ENCODE data around the gene CAMK2D. TPM values are rescaled to one million over a fixed set of nuclear protein-coding genes. Genes with fewer than 3 reads are reported as not detected.

Gene CAMK2D
- total RNA-seq, 1 experiment from 2014 or later = 29.5 TPM

- Histone ChIP-seq H3K36me3 (ENCODE audit: control insufficient read depth, insufficient read depth, low read length) (no peaks in the 10 kb centered on the region), H3K27ac (ENCODE audit: low read length) (no peak overlapping the region), H3K9me3 (ENCODE audit: control insufficient read depth, insufficient read depth, low read depth, low read length) (no peaks in the 10 kb centered on the region), H3K4me3 (ENCODE audit: low read depth in 2 of 2, low read length in 2 of 2) (no peak overlapping the region), H3K27me3 (ENCODE audit: control insufficient read depth, insufficient read depth, low read length) (no peaks in the 10 kb centered on the region), H3K4me1 (ENCODE audit: control insufficient read depth, insufficient read depth, low read length) (no peaks in the 10 kb centered on the region)
- in situ Hi-C loops (cut with HindIII; ENCODE audit: low pct_unique_long_range_greater_than_20kb, low sequenced_read_pairs) = no loop called here
- ATAC-seq (no peak), DNase-seq (ENCODE audit: low read depth, low spot score) (no peak)
- CTCF ChIA-PET = no interaction called here
- POLR2A ChIA-PET = no interaction called here
- no TSS peak for BruUV-seq (replicated peaks)
- intact Hi-C loops (cut with micrococcal nuclease; ENCODE audit: unreplicated experiment) = no loop called here
- TF ChIP-seq CTCF (IDR thresholded peaks at IDR 0.05) = no peak
- TF ChIP-seq POLR2AphosphoS5 (IDR thresholded peaks at IDR 0.05; ENCODE audit: low read depth, low read length) = no peak
- no peak for TF ChIP-seq TCF7L2 (IDR thresholded peaks at IDR 0.05; ENCODE audit: low read depth, low read length)
- no peak for TF ChIP-seq SIN3A (IDR thresholded peaks at IDR 0.05; ENCODE audit: borderline replicate concordance, insufficient read depth, low read depth, low read length)
- no peak for TF ChIP-seq REST (IDR thresholded peaks at IDR 0.05; ENCODE audit: insufficient read depth in 1 of 2, low read depth in 2 of 2, low read length in 1 of 2)
Observed at GRCh38 chr4:113435893-113436292, 325.6 kb downstream of the CAMK2D start.

- Histone ChIP-seq H3K4me3 (ENCODE audit: low read depth in 2 of 2, low read length in 2 of 2) (no peak overlapping the region), H3K9me3 (ENCODE audit: control insufficient read depth, insufficient read depth, low read depth, low read length) (no peaks in the 10 kb centered on the region), H3K4me1 (ENCODE audit: control insufficient read depth, insufficient read depth, low read length) (no peaks in the 10 kb centered on the region), H3K27me3 (ENCODE audit: control insufficient read depth, insufficient read depth, low read length) (no peaks in the 10 kb centered on the region), H3K36me3 (ENCODE audit: control insufficient read depth, insufficient read depth, low read length) (no peaks in the 10 kb centered on the region), H3K27ac (ENCODE audit: low read length) (no peak overlapping the region)
- ATAC-seq = no peak
- TF ChIP-seq TCF7L2 (IDR thresholded peaks at IDR 0.05; ENCODE audit: low read depth, low read length) = no peak
- no peak for TF ChIP-seq SIN3A (IDR thresholded peaks at IDR 0.05; ENCODE audit: borderline replicate concordance, insufficient read depth, low read depth, low read length)
- POLR2A ChIA-PET = no interaction called here
- in situ Hi-C loops (cut with HindIII; ENCODE audit: low pct_unique_long_range_greater_than_20kb, low sequenced_read_pairs) (no loop called here), intact Hi-C loops (cut with micrococcal nuclease; ENCODE audit: unreplicated experiment) (no loop called here)
- CTCF ChIA-PET = no interaction called here
- no peak for DNase-seq (ENCODE audit: low read depth, low spot score)
- no TSS peak for BruUV-seq (replicated peaks)
Observed at GRCh38 chr4:113434247-113434587, 327.3 kb downstream of the CAMK2D start.

GRCh38 chr4:113433536-113434246 is 327.8 kb downstream of the CAMK2D start:
- TF ChIP-seq REST (IDR thresholded peaks at IDR 0.05; ENCODE audit: insufficient read depth in 1 of 2, low read depth in 2 of 2, low read length in 1 of 2) = no peak
- no peak for TF ChIP-seq CTCF (IDR thresholded peaks at IDR 0.05)
- TF ChIP-seq SIN3A (IDR thresholded peaks at IDR 0.05; ENCODE audit: borderline replicate concordance, insufficient read depth, low read depth, low read length) = no peak
- H3K27me3 ChIP-seq (ENCODE audit: control insufficient read depth, insufficient read depth, low read length) = no peaks in the 10 kb centered on the region
- BruUV-seq (replicated peaks) = no TSS peak
- H3K36me3 ChIP-seq (ENCODE audit: control insufficient read depth, insufficient read depth, low read length) = no peaks in the 10 kb centered on the region
- H3K4me3 ChIP-seq (ENCODE audit: low read depth in 2 of 2, low read length in 2 of 2) = no peak overlapping the region
- DNase-seq (ENCODE audit: low read depth, low spot score) = no peak
- H3K9me3 ChIP-seq (ENCODE audit: control insufficient read depth, insufficient read depth, low read depth, low read length) = no peaks in the 10 kb centered on the region
- ChIA-PET CTCF (no interaction called here), POLR2A (no interaction called here)
- H3K27ac ChIP-seq (ENCODE audit: low read length) = no peak overlapping the region
- H3K4me1 ChIP-seq (ENCODE audit: control insufficient read depth, insufficient read depth, low read length) = no peaks in the 10 kb centered on the region
- ATAC-seq = no peak
- in situ Hi-C loops (cut with HindIII; ENCODE audit: low pct_unique_long_range_greater_than_20kb, low sequenced_read_pairs) (no loop called here), intact Hi-C loops (cut with micrococcal nuclease; ENCODE audit: unreplicated experiment) (no loop called here)
